Activated T-helper 9 cell treated with anti-CD3 and anti-CD28 coated beads, Interleukin-2, amount 50 U/mL, for 16 hours (primary cell): ENCODE data around the gene RMND5A.

Experiments
- DNase-seq: peaks from one replicate; pipeline ENCODE4 v3.0.0-alpha.2; 2020; ENCODE audit warnings: low read depth

Gene RMND5A

DNA sequence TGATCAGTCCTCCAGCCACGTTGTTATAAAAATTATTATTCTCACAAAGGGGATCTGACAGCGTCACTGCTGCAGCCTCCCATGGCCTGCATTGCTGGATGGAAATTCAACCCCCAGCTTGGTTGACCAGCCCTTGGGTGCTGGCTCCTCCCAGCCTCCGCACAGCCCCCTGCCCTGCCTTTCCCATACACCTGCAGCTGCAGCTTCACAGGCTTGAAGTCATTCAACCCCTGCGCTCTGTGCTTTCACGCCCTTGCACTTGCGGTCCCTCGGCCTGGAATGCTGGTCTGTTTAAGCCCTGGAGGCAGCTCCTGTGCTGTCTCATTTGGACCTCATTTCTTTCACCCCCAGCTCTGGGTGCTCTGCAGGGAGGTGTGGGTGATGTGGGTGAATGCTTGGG lies 71.5 kb downstream of the RMND5A start:
- DNase-seq: no peak

- DNase-seq: no peak
Observed at GRCh38 chr2:86793752-86794151, 73.7 kb downstream of the RMND5A start.

DNA sequence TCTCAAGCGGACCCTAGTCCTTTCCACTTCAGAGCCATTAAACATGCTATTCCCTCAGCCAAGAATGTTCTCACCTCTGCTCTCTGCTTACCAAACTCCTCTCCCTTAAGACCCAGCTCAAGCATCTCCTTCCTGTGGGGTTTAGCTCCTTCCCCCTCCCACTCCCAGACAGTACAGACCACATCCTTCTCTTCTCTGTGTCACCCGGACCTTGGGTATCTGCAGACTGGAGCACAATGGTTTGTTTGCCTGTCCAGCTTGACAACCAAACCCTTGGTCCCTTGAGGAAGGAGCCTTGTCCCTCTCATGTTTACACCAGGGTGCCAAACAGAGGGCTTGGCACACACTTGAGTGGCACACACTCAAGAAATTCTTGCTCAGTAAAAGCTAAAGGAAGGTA lies 74.8 kb downstream of the RMND5A start:
- no peak for DNase-seq

DNA sequence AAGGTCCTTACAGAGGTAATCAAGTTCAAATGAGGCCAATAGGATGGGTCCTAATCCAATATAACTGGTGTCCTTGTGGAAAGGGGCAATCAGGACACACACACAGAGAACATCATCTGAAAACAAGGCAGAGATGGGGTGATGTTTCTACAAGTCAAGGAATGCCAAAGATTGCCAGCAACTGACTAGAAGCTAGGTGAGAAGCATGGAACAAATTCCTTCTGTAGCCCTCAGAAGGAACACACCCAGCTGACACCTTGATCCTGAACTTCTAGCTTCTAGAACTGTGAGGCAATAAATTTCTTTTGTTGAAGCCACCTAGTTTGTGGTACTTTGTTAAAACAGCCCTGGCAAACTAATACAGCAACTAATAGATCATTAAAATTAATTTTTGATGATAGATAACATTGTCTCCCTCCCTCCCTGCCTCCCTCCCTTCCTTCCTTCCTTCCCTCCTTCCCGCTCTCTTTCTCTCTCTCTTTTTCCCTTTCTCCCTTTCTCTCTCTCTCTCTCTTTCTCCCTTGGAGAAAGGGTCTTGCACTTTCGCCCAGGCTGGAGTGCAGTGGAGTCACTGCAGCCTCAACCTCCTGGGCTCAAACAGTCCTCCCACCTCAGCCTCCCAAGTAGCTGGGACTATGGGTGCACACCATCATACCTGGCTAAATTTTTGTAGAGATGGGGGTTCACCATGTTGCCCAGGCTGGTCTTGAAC lies 80.9 kb downstream of the RMND5A start:
- no peak for DNase-seq

DNA sequence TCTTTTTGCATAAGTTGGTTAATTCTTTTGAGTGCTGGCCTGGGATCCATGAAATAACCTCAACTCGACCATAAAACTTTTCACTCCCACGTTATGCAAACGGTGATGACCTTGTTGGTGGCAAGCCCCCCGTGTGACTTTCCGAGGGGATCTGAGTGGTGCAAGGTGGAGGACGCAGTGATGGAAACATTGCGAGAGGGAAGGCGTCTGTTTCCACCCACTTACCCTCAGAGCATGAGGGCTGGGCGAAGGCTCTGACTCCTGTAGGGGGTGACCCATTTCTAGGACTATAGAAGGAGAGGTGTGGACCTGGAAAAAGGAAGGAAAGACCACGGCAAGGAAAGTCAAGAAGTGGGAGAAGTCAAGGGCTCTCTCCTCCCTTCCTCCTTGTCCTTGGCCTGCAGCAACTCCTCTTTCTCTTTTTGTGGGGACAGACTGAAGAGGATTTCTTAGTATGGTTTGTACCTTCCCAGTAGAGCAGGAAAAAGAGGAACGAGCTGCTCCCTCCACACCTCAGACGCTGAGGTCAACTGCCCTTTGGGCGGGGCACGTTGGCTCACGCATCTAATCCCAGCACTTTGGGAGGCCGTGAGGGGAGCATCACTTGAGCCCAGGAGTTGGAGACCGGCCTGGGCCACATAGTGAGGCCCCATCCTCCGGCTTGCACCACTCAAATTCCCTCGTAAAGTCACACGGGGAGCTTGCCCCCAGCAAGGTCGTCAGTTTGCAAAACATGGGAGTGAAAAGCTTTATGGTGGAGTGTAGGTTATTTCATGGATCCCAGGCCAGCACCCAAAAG lies 86.2 kb downstream of the RMND5A start:
- DNase-seq: no peak

DNA sequence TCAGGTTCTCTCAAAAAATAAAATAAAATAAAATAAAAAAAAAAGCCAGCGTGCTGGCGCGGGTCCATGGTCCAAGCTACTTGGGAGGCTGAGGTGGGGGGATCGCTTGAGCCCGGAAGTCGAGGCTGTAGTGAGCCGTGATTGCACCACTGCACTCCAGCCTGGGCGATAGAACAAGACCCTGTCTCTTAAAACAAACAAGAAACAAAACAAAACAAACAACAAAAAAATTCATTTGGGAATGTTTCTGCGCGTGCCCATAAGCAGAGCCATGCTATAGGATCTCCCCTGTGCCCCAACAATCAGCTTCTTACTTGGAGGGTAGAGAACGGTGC lies 87.0 kb downstream of the RMND5A start:
- DNase-seq: no peak

DNA sequence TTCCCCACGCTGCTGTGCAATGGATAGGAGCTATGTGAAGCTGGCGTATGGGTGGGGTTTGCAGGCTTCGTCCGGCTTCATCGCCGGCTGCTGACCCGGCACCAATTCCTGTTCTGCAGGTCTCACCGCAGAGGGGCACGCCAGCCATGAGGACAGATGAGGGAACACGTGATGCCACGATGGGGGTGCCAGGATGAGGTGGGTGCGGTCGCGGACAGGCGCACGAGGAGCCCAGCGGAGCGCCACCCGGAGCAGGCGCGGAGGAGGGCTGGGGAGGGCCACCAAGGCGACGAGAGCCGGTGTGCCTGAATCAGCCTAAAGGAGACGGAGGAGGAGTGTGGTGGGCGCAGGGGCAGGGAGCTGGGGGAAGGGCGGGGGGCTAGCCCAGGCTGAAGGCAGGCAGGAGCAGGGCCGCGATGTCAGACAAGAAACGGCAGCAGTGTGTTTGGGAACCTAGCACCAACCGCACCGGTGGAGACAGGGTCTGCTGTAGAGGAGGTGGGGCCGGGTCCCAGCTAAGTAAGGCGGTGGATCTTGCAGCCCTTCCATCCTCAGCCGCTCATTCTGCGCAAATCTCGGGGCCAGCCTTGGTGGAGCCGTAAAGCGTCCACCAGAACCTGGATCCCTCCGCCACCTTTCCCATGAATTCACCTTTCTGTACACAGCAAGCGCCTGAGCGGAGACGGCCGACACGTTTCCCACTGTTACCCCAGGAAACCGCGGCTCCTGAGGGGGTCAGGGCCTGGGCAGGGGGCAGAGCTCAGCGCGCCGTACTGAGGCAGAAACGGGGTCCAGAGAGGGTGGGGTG lies 87.6 kb downstream of the RMND5A start:
- no peak for DNase-seq

GRCh38 chr2:86808315-86809161 lies 88.4 kb downstream of the RMND5A start:
- peak; percentile 81 for DNase-seq

- DNase-seq: no peak
Observed at GRCh38 chr2:86809481-86810121, 89.5 kb downstream of the RMND5A start.

DNA sequence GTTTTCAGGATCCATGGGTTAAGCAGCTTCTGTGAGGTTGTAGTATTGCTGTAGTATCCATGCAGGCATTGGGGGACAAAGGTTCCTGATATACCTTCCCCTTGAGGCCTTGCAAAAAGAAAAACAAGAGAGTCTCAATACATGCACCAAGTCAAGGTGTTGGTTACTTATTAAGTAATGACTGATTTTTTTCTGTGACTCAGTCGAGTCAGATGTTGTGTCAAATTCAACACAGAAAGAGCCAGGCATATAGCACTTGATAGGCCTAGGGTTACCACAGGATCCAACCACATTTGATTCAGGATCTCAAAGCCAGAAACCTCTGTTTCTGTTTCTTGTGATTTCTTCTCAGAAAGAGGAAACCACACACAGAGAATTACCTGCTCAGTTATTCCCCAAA lies 95.5 kb downstream of the RMND5A start:
- DNase-seq: no peak

DNA sequence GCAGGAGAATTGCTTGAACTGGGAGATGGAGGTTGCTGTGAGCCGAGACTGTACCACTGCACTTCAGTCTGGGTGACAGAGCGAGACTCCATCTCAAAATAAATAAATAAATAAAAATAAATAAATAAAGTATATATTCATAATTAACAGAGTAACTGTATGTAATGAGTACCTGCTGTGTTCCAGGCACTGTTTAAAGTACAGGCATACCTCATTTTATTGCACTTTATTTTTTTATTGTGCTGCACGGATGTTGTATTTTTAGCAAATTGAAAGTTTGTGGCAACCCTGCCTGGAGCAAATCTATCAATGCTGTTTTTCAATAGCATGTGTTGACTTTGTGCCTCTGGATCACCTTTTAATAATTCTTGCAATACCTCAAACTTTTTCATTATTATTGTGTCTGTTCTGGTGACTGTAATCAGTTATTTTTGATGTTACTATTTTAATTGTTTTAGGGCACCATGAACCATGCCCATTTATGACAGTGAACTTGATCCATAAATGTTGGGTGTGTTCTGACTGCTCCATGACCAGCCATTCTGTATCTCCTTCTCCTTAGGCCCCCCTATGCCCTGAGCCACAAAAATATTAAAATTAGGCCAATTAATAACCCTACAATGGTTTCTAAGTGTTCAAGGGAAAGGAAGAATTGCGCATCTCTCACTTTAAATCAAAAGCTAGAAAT lies 98.2 kb downstream of the RMND5A start:
- DNase-seq: no peak

GRCh38 chr2:86818957-86819356 lies 98.9 kb downstream of the RMND5A start:
- no peak for DNase-seq

DNA sequence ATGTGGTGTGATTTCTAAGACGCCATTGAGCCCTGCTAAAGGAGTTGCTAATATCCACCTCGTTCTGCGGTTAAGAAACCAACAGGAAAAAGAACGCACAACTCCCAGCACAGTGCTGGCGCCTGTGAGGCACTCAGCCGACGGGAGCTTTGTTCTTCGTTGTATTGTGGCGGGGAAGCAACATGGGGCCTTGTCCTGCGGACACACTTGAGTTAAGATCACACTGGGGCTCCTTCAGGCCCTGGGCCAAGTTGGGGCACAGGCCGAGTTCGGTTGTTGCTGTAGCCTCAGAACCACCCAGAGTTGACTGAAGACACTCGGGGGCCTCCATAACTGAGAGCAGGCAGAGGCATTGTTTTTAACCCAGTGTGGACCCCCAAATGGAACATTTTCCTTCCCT lies 101.2 kb downstream of the RMND5A start:
- DNase-seq: no peak

GRCh38 chr2:86821842-86822241 lies 101.8 kb downstream of the RMND5A start:
- DNase-seq: no peak

DNA sequence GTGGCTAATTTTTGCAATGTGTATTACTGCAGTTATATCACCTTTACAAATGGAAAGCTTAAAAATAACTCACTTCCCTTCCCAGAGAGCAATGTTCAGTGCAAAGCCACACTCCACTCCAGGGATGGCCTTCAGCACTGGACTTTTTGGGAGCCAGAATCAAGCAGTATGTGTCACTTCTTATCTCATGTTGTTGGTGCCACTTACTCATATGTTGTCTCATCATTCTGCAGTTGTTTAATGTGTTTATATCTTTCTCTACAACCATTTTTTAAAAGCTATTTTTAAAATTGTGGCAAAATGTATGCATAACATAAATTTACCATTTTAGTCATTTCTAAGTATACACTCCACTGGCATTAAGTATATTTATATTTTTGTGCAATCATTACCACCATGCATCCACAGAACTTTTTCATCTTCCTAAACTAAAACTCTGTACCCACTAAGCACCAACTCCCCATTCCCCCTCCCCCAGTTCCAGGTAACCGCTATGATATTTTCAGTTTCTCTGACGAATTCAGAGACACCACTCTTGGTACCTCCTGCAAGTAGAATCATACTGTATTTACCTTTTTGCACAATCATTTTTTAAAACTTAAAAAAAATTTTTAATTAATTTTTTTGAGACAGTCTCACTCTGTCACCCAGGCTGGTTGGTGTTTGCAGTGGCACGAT lies 102.7 kb downstream of the RMND5A start:
- DNase-seq: no peak

- DNase-seq: no peak
Observed at GRCh38 chr2:86825036-86825692, 105.1 kb downstream of the RMND5A start.

GRCh38 chr2:86825693-86826381 lies 105.7 kb downstream of the RMND5A start:
- no peak for DNase-seq

DNA sequence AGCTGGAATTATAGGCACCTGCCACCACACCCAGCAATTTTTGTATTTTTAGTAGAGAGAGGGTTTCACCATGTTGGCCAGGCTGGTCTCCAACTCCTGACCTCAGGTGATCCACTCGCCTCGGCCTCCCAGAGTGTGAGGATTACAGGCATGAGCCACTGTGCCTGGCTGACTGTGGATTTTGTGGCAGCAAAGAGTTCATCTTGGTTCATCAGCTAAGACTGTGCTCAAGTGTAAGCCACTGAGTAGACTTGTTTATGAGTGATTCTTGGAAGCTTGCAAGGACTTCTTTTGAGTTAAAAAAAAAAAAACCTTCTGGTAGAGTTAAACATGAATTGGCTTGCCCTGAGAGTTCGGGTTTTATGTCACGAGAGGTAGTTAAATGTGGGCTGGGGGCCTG lies 106.9 kb downstream of the RMND5A start:
- DNase-seq: no peak
